ENCODE data around the gene NUP93.

The NUP93 gene

DNA sequence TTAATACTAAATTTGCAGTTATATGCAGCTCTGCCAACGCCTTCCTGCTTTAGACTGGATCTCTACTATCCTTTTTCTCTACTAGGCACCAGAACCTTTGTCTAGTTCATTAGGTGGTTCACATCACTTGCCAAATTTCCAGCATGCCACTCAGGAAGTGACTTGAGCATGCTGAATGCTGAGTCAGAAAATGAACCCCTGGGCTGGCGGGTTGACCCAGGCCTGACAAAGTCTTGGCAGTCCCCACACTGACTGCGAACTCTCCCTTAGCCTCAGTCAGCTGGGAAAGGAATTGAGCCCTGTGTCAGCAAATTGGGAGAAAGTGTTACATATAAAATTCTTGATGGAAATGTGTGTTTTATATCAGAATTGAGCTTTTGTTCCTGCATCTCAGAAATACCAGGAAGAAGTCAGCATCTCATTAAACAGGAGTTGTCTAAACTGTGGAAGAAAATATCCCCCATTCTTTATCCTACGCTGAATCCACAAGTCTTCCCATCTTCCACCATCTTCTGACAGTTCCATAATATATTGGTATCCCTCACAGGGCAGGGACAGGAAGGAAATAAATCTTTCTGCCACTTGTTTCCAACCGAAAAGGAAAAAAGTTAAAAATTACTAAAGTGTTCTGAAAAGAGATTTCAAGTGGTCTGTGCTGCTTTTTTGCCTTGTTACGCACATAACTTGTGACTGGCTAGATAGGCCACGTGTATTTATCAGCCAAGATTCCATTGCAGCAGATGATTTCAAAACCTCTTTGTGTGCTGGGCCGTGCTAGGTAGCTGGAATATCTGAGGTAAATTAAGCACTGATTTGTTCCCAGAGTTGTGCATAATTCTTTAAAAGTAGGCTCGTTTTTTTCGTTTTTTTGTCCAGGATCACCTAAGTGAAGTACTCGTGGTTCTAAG is 118.4 kb downstream of the NUP93 start:
- Histone ChIP-seq H3K27me3 (ENCODE audit: control insufficient read depth, insufficient read depth, low read length) (no peaks in the 10 kb centered on the region), H3K4me1 (ENCODE audit: control insufficient read depth, insufficient read depth, low read length) (peaks cover 4% of the 10 kb centered on the region), H3K36me3 (ENCODE audit: control insufficient read depth, insufficient read depth, low read length) (peaks cover 19% of the 10 kb centered on the region), H3K4me3 (ENCODE audit: low read depth, low read length) (no peak overlapping the region), H3K9ac (ENCODE audit: low read depth, low read length) (no peak overlapping the region), H3K9me3 (ENCODE audit: control insufficient read depth, insufficient read depth, low read length) (no peaks in the 10 kb centered on the region)

DNA sequence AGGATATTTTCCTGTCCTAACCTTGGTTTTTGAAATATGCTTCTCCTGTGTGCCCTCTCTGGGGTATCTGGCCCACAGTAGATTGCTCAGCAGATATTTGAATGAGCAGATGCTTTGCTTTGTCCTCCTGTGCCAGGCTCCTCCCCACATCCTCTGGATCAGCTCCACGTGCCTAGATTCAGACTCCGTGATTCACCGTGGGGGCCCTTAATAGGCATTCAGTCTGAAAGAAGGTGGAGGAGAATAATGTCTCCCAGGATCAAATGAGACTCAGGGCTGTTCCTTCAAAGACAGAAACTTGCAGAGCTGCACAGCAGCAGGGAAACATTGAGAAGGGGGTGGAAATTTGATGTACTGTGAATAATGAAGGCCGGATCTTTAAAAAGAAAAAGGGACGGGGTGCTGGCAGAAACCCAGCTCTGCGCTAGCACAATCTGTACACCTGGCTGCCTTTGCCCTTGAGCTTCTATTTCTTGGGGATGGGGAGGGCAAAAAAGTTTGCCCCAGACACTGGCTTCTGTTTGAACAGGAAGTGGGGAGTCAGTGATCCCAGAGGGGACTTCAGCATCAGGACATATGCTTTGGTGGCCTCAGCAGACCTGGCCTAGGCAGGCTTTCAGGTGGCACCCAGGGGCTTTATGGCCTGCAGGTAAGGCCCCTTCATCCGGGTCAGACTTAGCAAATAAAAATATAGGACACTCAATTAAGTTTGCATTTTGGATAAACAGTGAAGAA is 119.2 kb downstream of the NUP93 start:
- H3K36me3 ChIP-seq (ENCODE audit: control insufficient read depth, insufficient read depth, low read length), result peaks cover 14% of the 10 kb centered on the region
- no peak overlapping the region for H3K4me3 ChIP-seq (ENCODE audit: low read depth, low read length)
- peaks cover 4% of the 10 kb centered on the region for H3K4me1 ChIP-seq (ENCODE audit: control insufficient read depth, insufficient read depth, low read length)
- H3K27me3 ChIP-seq (ENCODE audit: control insufficient read depth, insufficient read depth, low read length), result no peaks in the 10 kb centered on the region
- no peaks in the 10 kb centered on the region for H3K9me3 ChIP-seq (ENCODE audit: control insufficient read depth, insufficient read depth, low read length)
- no peak overlapping the region for H3K9ac ChIP-seq (ENCODE audit: low read depth, low read length)

DNA sequence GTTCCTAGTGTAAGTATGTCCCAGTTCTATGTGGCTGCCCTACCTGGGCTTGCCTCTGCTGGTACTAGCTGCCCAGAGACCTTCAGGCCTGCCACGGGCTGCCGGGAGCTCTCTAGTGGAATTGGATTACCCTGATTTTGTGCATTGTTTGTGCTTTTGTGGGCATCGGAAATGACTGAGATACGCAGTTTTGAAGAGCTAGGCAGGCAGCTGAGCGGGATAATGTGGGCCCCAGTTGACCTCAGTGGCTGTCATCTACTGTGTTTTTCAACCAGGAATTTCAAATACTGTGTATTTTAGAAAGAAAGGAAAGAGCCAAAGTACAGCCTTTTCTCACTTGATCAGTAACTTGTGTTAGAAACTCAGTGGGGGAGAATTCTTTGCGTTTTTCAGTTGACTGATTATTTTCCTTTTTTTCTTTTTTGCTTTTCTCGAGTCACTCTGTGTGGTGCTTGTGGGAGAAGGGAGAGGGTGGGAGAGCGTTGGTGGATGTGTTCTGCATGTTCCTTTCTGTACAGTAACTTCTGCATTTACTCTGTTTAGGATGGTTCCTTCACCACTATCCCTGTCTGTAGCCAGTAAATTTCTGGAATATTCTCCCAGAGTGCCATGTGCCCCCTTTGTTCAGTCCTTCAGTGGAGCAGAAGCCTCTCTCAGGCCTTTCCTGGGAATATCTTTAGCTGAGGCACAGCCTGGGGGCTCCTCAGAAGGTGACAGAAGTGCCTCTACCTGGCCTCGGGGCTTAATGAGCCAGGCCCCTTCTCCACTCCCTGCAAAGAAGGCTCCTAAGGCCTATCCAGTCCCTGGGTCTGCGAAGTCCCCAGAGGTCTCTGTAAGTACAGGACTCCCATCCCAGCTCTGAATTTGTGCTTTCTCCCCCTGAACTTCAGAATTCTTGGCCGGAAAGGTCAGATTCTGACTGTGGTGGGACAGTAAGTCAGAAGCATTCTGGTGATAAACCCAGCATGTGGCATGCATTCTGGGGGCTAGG is 120.1 kb downstream of the NUP93 start:
- H3K36me3 ChIP-seq (ENCODE audit: control insufficient read depth, insufficient read depth, low read length), result peaks cover 14% of the 10 kb centered on the region
- H3K4me1 ChIP-seq (ENCODE audit: control insufficient read depth, insufficient read depth, low read length), result peaks cover 4% of the 10 kb centered on the region
- H3K4me3 ChIP-seq (ENCODE audit: low read depth, low read length), result no peak overlapping the region
- no peak overlapping the region for H3K9ac ChIP-seq (ENCODE audit: low read depth, low read length)
- H3K27me3 ChIP-seq (ENCODE audit: control insufficient read depth, insufficient read depth, low read length), result no peaks in the 10 kb centered on the region
- no peaks in the 10 kb centered on the region for H3K9me3 ChIP-seq (ENCODE audit: control insufficient read depth, insufficient read depth, low read length)

DNA sequence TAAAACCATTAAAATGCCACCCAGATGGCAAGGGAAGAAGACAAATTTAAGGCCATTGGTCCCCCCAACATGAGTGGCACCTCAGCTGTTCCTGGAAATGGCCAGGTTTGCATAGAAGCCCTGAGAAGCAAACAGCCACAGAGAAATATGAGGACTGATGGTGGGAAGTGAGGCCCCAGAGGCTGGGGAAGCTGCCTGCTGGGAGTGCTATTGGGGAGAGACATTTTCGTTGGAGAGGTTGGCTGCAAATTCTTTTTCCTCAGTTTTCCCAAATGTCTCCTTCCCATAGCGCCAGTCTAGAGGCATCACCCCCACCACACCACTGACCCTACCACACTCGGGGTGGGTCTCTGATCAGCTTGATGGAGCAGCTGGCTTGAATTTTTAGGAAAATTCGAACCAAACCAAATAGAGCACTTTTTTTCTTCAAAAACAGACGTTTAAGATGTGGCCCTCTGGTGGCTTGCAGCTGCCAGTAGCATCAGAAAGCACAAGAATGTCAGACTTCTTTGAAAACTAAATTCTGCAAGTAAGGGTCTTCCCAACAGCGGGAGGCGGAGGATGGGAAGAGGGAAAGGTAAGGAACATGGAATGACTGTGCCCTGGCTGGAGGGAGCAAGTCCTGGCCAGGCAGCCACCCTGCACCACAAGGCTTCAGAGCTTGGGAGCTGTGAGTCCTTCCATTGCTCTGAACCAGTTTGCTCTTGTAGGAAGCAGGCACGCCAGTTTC is 121.9 kb downstream of the NUP93 start:
- Histone ChIP-seq H3K36me3 (ENCODE audit: control insufficient read depth, insufficient read depth, low read length) (peaks cover 7% of the 10 kb centered on the region), H3K27me3 (ENCODE audit: control insufficient read depth, insufficient read depth, low read length) (no peaks in the 10 kb centered on the region), H3K4me1 (ENCODE audit: control insufficient read depth, insufficient read depth, low read length) (peaks cover 4% of the 10 kb centered on the region), H3K4me3 (ENCODE audit: low read depth, low read length) (no peak overlapping the region), H3K9ac (ENCODE audit: low read depth, low read length) (no peak overlapping the region), H3K9me3 (ENCODE audit: control insufficient read depth, insufficient read depth, low read length) (no peaks in the 10 kb centered on the region)

DNA sequence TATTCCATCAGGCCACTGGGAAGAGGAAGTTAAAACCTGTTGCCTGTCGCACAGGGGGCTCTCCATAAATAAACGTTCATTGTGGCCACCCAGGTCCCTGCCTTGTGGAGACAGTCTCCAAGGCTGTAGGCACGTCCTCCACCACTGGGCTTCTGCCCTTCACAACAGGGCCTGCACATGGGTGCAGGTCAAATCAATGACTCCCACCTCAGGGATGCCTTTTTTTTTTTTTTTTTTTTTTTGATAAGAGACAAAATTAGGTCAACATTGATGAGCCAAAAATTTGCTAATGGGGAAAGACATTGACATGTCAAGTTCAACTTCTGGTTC is 122.4 kb downstream of the NUP93 start:
- Histone ChIP-seq H3K36me3 (ENCODE audit: control insufficient read depth, insufficient read depth, low read length) (peaks cover 7% of the 10 kb centered on the region), H3K4me3 (ENCODE audit: low read depth, low read length) (no peak overlapping the region), H3K4me1 (ENCODE audit: control insufficient read depth, insufficient read depth, low read length) (peaks cover 4% of the 10 kb centered on the region), H3K9me3 (ENCODE audit: control insufficient read depth, insufficient read depth, low read length) (no peaks in the 10 kb centered on the region), H3K27me3 (ENCODE audit: control insufficient read depth, insufficient read depth, low read length) (no peaks in the 10 kb centered on the region), H3K9ac (ENCODE audit: low read depth, low read length) (no peak overlapping the region)

DNA sequence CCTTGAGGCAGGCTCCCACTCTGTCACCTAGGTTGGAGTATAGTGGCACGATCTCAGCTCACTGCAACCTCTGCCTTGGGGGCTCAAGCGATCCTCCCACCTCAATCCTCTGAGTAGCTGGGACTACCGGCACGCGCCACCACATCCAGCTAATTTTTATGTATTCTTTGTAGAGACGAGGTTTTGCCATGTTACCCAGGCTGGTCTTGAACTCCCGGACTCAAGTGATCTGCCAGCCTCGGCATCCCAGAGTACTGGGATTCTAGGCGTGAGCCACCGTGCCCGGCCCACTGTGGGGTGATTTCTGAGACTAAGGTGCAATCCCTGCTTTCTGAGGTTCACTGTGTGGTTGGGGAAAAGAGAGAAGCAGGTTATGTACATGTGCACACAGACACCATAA is 123.0 kb downstream of the NUP93 start:
- Histone ChIP-seq H3K36me3 (ENCODE audit: control insufficient read depth, insufficient read depth, low read length) (peaks cover 7% of the 10 kb centered on the region), H3K27me3 (ENCODE audit: control insufficient read depth, insufficient read depth, low read length) (no peaks in the 10 kb centered on the region), H3K4me3 (ENCODE audit: low read depth, low read length) (no peak overlapping the region), H3K4me1 (ENCODE audit: control insufficient read depth, insufficient read depth, low read length) (peaks cover 4% of the 10 kb centered on the region), H3K9me3 (ENCODE audit: control insufficient read depth, insufficient read depth, low read length) (no peaks in the 10 kb centered on the region), H3K9ac (ENCODE audit: low read depth, low read length) (no peak overlapping the region)

DNA sequence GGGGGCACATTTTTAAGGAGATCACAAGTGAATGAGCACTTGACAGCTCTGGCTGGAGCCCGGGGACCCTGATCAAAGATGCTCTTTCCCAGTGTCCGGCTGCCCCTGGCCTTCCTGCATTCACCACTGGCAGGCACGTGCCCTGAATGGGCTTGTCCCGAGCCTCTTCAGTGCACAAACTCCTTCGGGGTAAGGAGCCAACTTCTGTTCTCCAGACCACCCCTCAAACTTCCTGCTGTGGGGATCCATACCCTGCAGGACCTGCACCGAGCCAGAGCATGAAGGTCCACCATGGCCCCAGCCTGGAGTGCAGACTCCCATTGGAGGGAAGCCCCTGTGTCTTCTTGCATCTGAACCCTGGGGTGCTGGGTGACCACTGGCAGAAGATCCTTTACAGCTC is 125.3 kb downstream of the NUP93 start:
- H3K36me3 ChIP-seq (ENCODE audit: control insufficient read depth, insufficient read depth, low read length), result peaks cover 4% of the 10 kb centered on the region
- no peak overlapping the region for H3K4me3 ChIP-seq (ENCODE audit: low read depth, low read length)
- no peak overlapping the region for H3K9ac ChIP-seq (ENCODE audit: low read depth, low read length)
- H3K4me1 ChIP-seq (ENCODE audit: control insufficient read depth, insufficient read depth, low read length), result peaks cover 4% of the 10 kb centered on the region
- H3K9me3 ChIP-seq (ENCODE audit: control insufficient read depth, insufficient read depth, low read length), result no peaks in the 10 kb centered on the region
- no peaks in the 10 kb centered on the region for H3K27me3 ChIP-seq (ENCODE audit: control insufficient read depth, insufficient read depth, low read length)

DNA sequence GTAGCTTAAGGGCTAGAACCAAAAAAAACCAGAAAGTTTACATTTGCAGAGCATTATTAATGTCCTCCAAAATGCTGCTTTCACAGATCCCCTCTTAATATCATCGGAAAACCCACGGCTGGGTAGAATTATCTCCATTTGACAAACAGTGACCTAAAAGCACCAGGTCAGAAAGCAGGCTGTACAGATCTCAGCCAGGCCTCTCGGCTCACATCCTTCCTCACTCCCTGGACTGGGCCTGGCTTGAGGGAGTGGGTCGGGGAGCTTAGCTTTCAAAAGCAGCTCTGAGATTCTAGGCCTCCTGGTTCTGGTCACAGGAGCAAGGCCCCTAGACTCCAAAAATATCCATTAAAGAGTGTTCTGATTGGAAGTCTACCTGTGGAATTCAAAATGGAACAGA is 126.0 kb downstream of the NUP93 start:
- Histone ChIP-seq H3K36me3 (ENCODE audit: control insufficient read depth, insufficient read depth, low read length) (no peaks in the 10 kb centered on the region), H3K4me1 (ENCODE audit: control insufficient read depth, insufficient read depth, low read length) (peaks cover 4% of the 10 kb centered on the region), H3K27me3 (ENCODE audit: control insufficient read depth, insufficient read depth, low read length) (no peaks in the 10 kb centered on the region), H3K4me3 (ENCODE audit: low read depth, low read length) (no peak overlapping the region), H3K9me3 (ENCODE audit: control insufficient read depth, insufficient read depth, low read length) (no peaks in the 10 kb centered on the region), H3K9ac (ENCODE audit: low read depth, low read length) (no peak overlapping the region)

DNA sequence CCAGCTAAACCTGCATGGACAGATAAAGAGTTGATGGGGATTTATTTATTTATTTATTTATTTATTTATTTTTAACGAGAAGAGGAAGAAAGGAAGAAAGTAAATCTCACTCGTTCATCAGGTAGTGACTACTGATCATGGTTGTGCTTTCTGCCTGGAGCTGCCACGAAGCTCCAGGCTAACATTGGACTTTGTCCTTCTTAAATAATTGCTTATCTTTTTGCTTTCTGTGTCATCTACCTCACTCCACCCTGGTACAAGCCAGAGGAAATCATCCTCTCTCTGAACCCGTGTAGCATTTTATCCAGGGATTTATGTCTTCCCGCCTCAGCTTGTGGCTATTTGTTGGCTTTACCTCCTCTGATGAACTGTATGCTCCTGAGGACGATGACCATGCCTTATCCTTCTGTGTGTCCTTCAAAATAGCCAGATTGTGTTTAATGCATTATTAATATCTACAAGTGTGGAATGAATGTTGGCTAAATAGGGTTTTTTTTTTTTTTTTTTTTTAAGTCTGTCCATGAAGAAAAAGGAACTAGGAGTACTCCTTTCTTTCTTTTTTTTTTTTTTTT is 127.0 kb downstream of the NUP93 start:
- Histone ChIP-seq H3K4me3 (ENCODE audit: low read depth, low read length) (no peak overlapping the region), H3K36me3 (ENCODE audit: control insufficient read depth, insufficient read depth, low read length) (no peaks in the 10 kb centered on the region), H3K9me3 (ENCODE audit: control insufficient read depth, insufficient read depth, low read length) (no peaks in the 10 kb centered on the region), H3K4me1 (ENCODE audit: control insufficient read depth, insufficient read depth, low read length) (peaks cover 4% of the 10 kb centered on the region), H3K27me3 (ENCODE audit: control insufficient read depth, insufficient read depth, low read length) (no peaks in the 10 kb centered on the region), H3K9ac (ENCODE audit: low read depth, low read length) (no peak overlapping the region)

DNA sequence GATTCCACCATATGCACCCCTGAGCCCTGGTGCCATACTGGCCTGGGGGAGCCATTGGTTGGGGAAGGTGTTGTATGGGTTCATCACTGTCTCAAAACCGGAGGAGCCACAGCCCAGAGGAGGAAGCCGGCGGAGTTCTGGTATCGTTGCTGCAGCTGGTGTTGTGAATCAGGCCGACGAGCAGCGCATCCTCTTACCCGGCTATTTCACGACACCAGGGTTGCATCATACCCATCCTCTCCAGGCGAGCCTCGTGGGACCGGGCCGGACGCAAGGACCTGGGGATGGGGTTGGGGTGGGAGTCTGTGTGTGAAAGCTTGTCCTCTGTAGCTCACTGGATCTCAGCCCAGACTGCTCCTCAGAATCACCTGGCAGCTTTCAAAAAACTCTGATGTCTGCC is 128.4 kb downstream of the NUP93 start:
- no peaks in the 10 kb centered on the region for H3K9me3 ChIP-seq (ENCODE audit: control insufficient read depth, insufficient read depth, low read length)
- H3K36me3 ChIP-seq (ENCODE audit: control insufficient read depth, insufficient read depth, low read length), result no peaks in the 10 kb centered on the region
- H3K4me1 ChIP-seq (ENCODE audit: control insufficient read depth, insufficient read depth, low read length), result no peaks in the 10 kb centered on the region
- H3K27me3 ChIP-seq (ENCODE audit: control insufficient read depth, insufficient read depth, low read length), result no peaks in the 10 kb centered on the region
- H3K9ac ChIP-seq (ENCODE audit: low read depth, low read length), result no peak overlapping the region
- H3K4me3 ChIP-seq (ENCODE audit: low read depth, low read length), result no peak overlapping the region

DNA sequence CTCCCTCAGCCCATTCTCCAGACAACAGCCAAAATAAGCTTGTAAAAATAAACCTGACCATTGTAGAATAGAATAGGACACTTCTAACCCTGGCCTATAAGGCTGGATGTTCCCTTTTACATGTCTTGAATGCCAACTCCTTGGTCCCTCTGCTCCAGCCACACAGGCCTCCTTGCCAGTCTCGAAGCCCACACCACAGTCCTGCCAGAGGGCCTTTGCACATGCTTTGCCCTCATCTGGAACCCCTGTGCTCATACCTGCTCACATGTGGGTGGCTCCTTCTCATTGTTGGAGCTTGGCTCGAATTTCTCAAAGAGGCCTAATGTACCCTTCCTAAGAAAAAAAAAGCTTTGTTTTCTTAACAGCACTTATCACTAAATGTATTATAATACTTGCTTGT is 129.7 kb downstream of the NUP93 start:
- Histone ChIP-seq H3K27me3 (ENCODE audit: control insufficient read depth, insufficient read depth, low read length) (no peaks in the 10 kb centered on the region), H3K4me1 (ENCODE audit: control insufficient read depth, insufficient read depth, low read length) (no peaks in the 10 kb centered on the region), H3K9me3 (ENCODE audit: control insufficient read depth, insufficient read depth, low read length) (no peaks in the 10 kb centered on the region), H3K36me3 (ENCODE audit: control insufficient read depth, insufficient read depth, low read length) (no peaks in the 10 kb centered on the region), H3K9ac (ENCODE audit: low read depth, low read length) (no peak overlapping the region), H3K4me3 (ENCODE audit: low read depth, low read length) (no peak overlapping the region)

All from iPS-15b (cell line).